OCI-LY7 (cell line): ENCODE data around the gene GALNT17. TPM values are rescaled to one million over a fixed set of nuclear protein-coding genes. Genes with fewer than 3 reads are reported as not detected.

Source experiments
- BruUV-seq: library from RNA; stranded (reverse); fragments of 400-500 nt; replicated peaks from 2 replicates; lab custom pipeline; 2021; lab: Mats Ljungman, UMichigan
- CTCF ChIA-PET: fragments of 300-600 bp; sonication (Branson Sonifier 250); formaldehyde crosslinking; loops from one replicate; lab custom pipeline; 2022; ENCODE audit warnings: antibody characterized with exemption; ENCODE audit not compliant: unreplicated experiment; lab: Charles Lee
- POLR2A ChIA-PET: fragments of 300-600 bp; sonication (Branson Sonifier 250); formaldehyde crosslinking; loops from one replicate; lab custom pipeline; 2022; ENCODE audit warnings: antibody characterized with exemption; lab: Charles Lee
- DNase-seq: peaks from one replicate; pipeline ENCODE4 v3.0.0-alpha.2; 2015; ENCODE audit warnings: low spot score
- H2AFZ ChIP-seq: fragments of 200-600 bp; sonication (generic), shearing (Covaris generic); 2 replicates; pipeline ENCODE4 v1.6.1; 2014; ENCODE audit warnings: mild to moderate bottlenecking, antibody characterized with exemption, low read length, moderate library complexity
- H3K27ac ChIP-seq: fragments of 200-600 bp; sonication (generic); 2 replicates; pipeline ENCODE4 v1.5.1; 2014; ENCODE audit warnings: mixed run types, low read depth, mild to moderate bottlenecking, moderate library complexity, low read length, inconsistent platforms; ENCODE audit not compliant: poor library complexity, severe bottlenecking
- H3K36me3 ChIP-seq: fragments of 200-600 bp; sonication (generic); 2 replicates; pipeline ENCODE4 v1.6.1; 2014; ENCODE audit warnings: mild to moderate bottlenecking, antibody characterized with exemption, low read length, moderate library complexity, mixed read lengths; ENCODE audit not compliant: insufficient read depth
- H3K4me1 ChIP-seq: fragments of 200-600 bp; sonication (generic); 2 replicates; pipeline ENCODE4 v1.5.1; 2014; ENCODE audit warnings: mild to moderate bottlenecking, low read length; ENCODE audit not compliant: insufficient read depth, poor library complexity, severe bottlenecking
- H3K4me2 ChIP-seq: fragments of 200-600 bp; sonication (generic); 2 replicates; pipeline ENCODE4 v1.6.1; 2014; ENCODE audit warnings: mild to moderate bottlenecking, low read length
- H3K4me3 ChIP-seq: fragments of 200-600 bp; sonication (generic); 2 replicates; pipeline ENCODE4 v1.5.1; 2014; ENCODE audit warnings: mild to moderate bottlenecking, low read depth, low read length; ENCODE audit not compliant: poor library complexity, severe bottlenecking
- H3K79me2 ChIP-seq: fragments of 200-600 bp; sonication (generic); 2 replicates; pipeline ENCODE4 v1.6.1; 2016; ENCODE audit warnings: low read depth, mild to moderate bottlenecking, low read length, moderate library complexity, mixed read lengths; ENCODE audit not compliant: insufficient read depth
- H3K9me2 ChIP-seq: fragments of 200-600 bp; sonication (generic); 2 replicates; pipeline ENCODE4 v1.6.1; 2016; ENCODE audit warnings: mild to moderate bottlenecking, low read length, mixed read lengths; ENCODE audit not compliant: insufficient read depth
- H3K9me3 ChIP-seq: fragments of 200-600 bp; sonication (generic); 2 replicates; pipeline ENCODE4 v1.6.1; 2014; ENCODE audit warnings: mild to moderate bottlenecking, mixed run types, low read length, mixed read lengths
- H4K20me1 ChIP-seq: fragments of 200-600 bp; sonication (generic); 2 replicates; pipeline ENCODE4 v1.6.1; 2014; ENCODE audit warnings: mild to moderate bottlenecking, antibody characterized with exemption, low read length, moderate library complexity, mixed read lengths; ENCODE audit not compliant: insufficient read depth
- EZH2phosphoT487 ChIP-seq: fragments of 200-600 bp; sonication (generic); IDR thresholded peaks from 2 replicates; pipeline ENCODE4 v1.6.1; 2018; ENCODE audit warnings: low read depth, borderline replicate concordance, mild to moderate bottlenecking, mixed run types, antibody characterized with exemption, low read length, moderate library complexity, mixed read lengths
- intact Hi-C: fragments of 100-400 bp; cut with micrococcal nuclease; formaldehyde crosslinking; loops from one replicate; pipeline ENCODE4 v1.10.0; 2022; ENCODE audit not compliant: unreplicated experiment
- total RNA-seq, 2 experiments: library from RNA; depleted of rRNA in 1 of 2; stranded (reverse); fragments of >200 nt in 1 of 2; shearing (Covaris generic) in 1 of 2; gene quantifications; 2 replicates each; pipeline ENCODE4 v1.2.3, GENCODE V29; 2014 to 2022
- TF ChIP-seq, protein P1 (sequence below): fragments of 200-600 bp; sonication (generic); conservative IDR thresholded peaks from 2 replicates; pipeline ENCODE4 v1.5.1; 2014; ENCODE audit warnings: mild to moderate bottlenecking, antibody characterized with exemption, low read length, moderate library complexity, mixed read lengths

The GALNT17 gene
- total RNA-seq, 2 experiments from 2014 or later = not detected

DNA sequence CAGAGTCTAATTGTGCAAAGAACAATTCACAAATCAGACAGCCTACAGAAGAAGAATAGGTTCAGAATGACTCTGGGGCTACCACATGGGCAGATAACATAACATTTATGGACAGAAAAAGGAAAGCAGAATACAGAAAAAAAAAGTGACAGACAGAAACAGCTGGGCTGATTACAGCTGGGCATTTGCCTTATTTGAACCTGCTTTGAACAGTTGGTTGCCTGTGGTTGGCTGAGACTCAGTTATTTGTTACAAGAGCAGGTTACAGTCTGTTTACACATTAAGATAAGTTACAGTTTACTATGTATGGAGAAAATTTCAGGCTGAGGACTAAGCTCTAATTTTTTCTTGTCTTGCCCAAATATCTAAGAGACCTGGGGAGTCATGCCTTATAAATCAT is 327.2 kb downstream of the GALNT17 start:
- BruUV-seq = no TSS peak
- Histone ChIP-seq H3K4me2 (no peak overlapping the region), H3K79me2 (no peaks in the 10 kb centered on the region), H2AFZ (no peak overlapping the region), H3K9me2 (no peaks in the 10 kb centered on the region), H3K4me1 (no peaks in the 10 kb centered on the region), H3K9me3 (no peaks in the 10 kb centered on the region), H3K27ac (no peak overlapping the region), H4K20me1 (no peaks in the 10 kb centered on the region), H3K4me3 (no peak overlapping the region), H3K36me3 (no peaks in the 10 kb centered on the region)
- POLR2A ChIA-PET = no interaction called here
- intact Hi-C loops = no loop called here
- CTCF ChIA-PET = no interaction called here
- DNase-seq = no peak
- TF ChIP-seq EZH2phosphoT487 = no peak
- TF ChIP-seq, protein P1, sequence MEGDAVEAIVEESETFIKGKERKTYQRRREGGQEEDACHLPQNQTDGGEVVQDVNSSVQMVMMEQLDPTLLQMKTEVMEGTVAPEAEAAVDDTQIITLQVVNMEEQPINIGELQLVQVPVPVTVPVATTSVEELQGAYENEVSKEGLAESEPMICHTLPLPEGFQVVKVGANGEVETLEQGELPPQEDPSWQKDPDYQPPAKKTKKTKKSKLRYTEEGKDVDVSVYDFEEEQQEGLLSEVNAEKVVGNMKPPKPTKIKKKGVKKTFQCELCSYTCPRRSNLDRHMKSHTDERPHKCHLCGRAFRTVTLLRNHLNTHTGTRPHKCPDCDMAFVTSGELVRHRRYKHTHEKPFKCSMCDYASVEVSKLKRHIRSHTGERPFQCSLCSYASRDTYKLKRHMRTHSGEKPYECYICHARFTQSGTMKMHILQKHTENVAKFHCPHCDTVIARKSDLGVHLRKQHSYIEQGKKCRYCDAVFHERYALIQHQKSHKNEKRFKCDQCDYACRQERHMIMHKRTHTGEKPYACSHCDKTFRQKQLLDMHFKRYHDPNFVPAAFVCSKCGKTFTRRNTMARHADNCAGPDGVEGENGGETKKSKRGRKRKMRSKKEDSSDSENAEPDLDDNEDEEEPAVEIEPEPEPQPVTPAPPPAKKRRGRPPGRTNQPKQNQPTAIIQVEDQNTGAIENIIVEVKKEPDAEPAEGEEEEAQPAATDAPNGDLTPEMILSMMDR = no peak

DNA sequence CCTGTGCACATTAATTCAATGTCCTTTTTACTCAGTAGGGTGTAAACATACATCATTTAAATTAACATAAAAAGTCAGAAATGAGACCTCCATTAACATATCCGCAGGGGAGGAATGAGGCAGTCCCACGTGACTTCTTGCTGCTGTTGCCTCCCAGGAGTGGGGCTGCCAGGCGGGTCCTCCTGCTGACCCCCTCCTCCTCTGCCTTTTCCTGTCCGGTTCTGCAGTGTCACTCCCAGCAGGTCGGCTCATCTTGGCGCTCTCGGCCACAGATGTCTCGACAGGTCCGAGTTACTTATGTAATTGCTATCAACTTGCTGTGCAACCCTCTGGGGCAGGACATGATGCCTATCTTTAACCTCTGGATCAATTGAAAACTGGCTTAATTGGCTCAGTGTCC is 329.6 kb downstream of the GALNT17 start:
- H3K27ac ChIP-seq = no peak overlapping the region
- H2AFZ ChIP-seq = no peak overlapping the region
- no peaks in the 10 kb centered on the region for H4K20me1 ChIP-seq
- no peak overlapping the region for H3K4me2 ChIP-seq
- intact Hi-C loops = no loop called here
- no peaks in the 10 kb centered on the region for H3K79me2 ChIP-seq
- H3K9me3 ChIP-seq = no peaks in the 10 kb centered on the region
- H3K4me3 ChIP-seq = no peak overlapping the region
- CTCF ChIA-PET = no interaction called here
- POLR2A ChIA-PET = no interaction called here
- BruUV-seq = no TSS peak
- no peaks in the 10 kb centered on the region for H3K4me1 ChIP-seq
- no peak for DNase-seq
- H3K9me2 ChIP-seq = no peaks in the 10 kb centered on the region
- no peak for TF ChIP-seq EZH2phosphoT487
- H3K36me3 ChIP-seq = no peaks in the 10 kb centered on the region

DNA sequence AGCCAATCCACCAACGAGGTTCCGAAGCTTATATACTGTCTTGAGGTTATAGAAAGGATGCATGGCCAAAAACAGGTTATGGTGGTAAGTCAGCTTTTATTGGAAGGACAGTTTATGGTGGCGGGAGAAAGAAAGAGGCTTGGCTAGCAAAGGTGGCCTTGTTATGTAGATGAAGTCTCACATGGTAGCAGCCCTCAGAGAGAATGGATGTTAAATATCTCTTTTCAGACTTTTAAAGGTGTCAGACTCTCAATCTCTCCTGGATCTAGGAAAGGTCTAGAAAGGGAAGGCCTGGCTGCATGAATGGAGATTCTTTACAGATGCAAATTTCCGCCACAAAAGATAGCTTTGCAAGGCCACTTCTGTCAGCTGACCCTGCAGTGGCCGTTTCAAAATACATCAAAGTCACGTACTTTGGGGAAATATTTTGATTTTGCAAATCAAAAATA is 333.8 kb downstream of the GALNT17 start:
- TF ChIP-seq, protein P1 = no peak
- TF ChIP-seq EZH2phosphoT487 = no peak
- Histone ChIP-seq H3K36me3 (no peaks in the 10 kb centered on the region), H3K4me1 (no peaks in the 10 kb centered on the region), H3K9me2 (no peaks in the 10 kb centered on the region), H4K20me1 (no peaks in the 10 kb centered on the region), H3K9me3 (no peaks in the 10 kb centered on the region), H2AFZ (no peak overlapping the region), H3K4me2 (no peak overlapping the region), H3K79me2 (no peaks in the 10 kb centered on the region), H3K4me3 (no peak overlapping the region), H3K27ac (no peak overlapping the region)
- ChIA-PET POLR2A (no interaction called here), CTCF (interaction anchor here (0.6 kb wide), 1 partner anchor 224 kb away, joined by 3 read pairs; no protein-coding TSS in a partner anchor)
- no peak for DNase-seq
- intact Hi-C loops = no loop called here
- BruUV-seq = no TSS peak
